Measurements from ENCODE around the gene HBQ1.
"Not testable (repeated sequence)": the region's sequence is repeated elsewhere in the genome, so short reads cannot be mapped to it uniquely, and the experiment has no call there.

HBQ1 gene

GRCh38 chr16:176477-177382 lies 3.5 kb upstream of the HBQ1 start, which contains the start of gene HBA1:
Gene HBA1 (plus strand): TSS chr16:176680. CDS start chr16:176717, 37 bp downstream.
- DNase-seq, result not testable (repeated sequence)

- no peak for DNase-seq
Observed at GRCh38 chr16:177394-177822, 2.9 kb upstream of the HBQ1 start.

GRCh38 chr16:177981-178667 lies 2.1 kb upstream of the HBQ1 start:
- no peak for DNase-seq

- no peak for DNase-seq
Observed at GRCh38 chr16:178668-179015, 1.6 kb upstream of the HBQ1 start.

- DNase-seq, result no peak
Observed at GRCh38 chr16:179211-180092, 807 bp upstream of the HBQ1 start.

- peak; percentile 66 to 85 (median 75) for DNase-seq
Observed at GRCh38 chr16:180681-181564, 664 bp downstream of the HBQ1 start.

GRCh38 chr16:181565-182021 lies 1.3 kb downstream of the HBQ1 start:
- DNase-seq, result no peak

- DNase-seq, result no peak
Observed at GRCh38 chr16:183005-183404, 2.7 kb downstream of the HBQ1 start.

- no peak for DNase-seq
Observed at GRCh38 chr16:185213-185612, 5.0 kb downstream of the HBQ1 start.

GRCh38 chr16:185691-186090 lies 5.4 kb downstream of the HBQ1 start:
- no peak for DNase-seq

GRCh38 chr16:187330-187729 lies 7.1 kb downstream of the HBQ1 start:
- peak in 1 of 3 donors; percentile 24 for DNase-seq

- DNase-seq, result no peak
Observed at GRCh38 chr16:188674-189073, 8.4 kb downstream of the HBQ1 start.

- DNase-seq, result no peak
Observed at GRCh38 chr16:189604-190186, 9.4 kb downstream of the HBQ1 start.

- no peak for DNase-seq
Observed at GRCh38 chr16:191831-192230, 11.6 kb downstream of the HBQ1 start.

GRCh38 chr16:192686-193085 lies 12.4 kb downstream of the HBQ1 start:
- DNase-seq, result no peak

- DNase-seq, result no peak
Observed at GRCh38 chr16:193441-193840, 13.2 kb downstream of the HBQ1 start.

GRCh38 chr16:194516-194915 lies 14.3 kb downstream of the HBQ1 start:
- no peak for DNase-seq

GRCh38 chr16:200388-200787 lies 20.1 kb downstream of the HBQ1 start:
- DNase-seq, result no peak

- DNase-seq, result no peak
Observed at GRCh38 chr16:203246-203645, 23.0 kb downstream of the HBQ1 start.

GRCh38 chr16:204046-204445 lies 23.8 kb downstream of the HBQ1 start:
- DNase-seq, result not testable (repeated sequence)

- DNase-seq, result not testable (repeated sequence)
Observed at GRCh38 chr16:209359-209758, 29.1 kb downstream of the HBQ1 start.

Data from suppressor macrophage treated with lipopolysaccharide for 1 hour (primary cell).